Activated CD8-positive, alpha-beta memory T cell treated with anti-CD3 and anti-CD28 coated beads, Interleukin-2, amount 50 U/mL, for 1 hour (primary cell): ENCODE results near the gene FERMT3.

Source experiments
- DNase-seq: peaks from one replicate; pipeline ENCODE4 v3.0.0-alpha.2; 2020; ENCODE audit errors: extremely low read depth

Gene FERMT3

GRCh38 chr11:64186492-64187165, 19.9 kb upstream of the FERMT3 start:
- DNase-seq, result no peak

GRCh38 chr11:64192434-64192833, 14.1 kb upstream of the FERMT3 start:
- DNase-seq, result no peak

DNA sequence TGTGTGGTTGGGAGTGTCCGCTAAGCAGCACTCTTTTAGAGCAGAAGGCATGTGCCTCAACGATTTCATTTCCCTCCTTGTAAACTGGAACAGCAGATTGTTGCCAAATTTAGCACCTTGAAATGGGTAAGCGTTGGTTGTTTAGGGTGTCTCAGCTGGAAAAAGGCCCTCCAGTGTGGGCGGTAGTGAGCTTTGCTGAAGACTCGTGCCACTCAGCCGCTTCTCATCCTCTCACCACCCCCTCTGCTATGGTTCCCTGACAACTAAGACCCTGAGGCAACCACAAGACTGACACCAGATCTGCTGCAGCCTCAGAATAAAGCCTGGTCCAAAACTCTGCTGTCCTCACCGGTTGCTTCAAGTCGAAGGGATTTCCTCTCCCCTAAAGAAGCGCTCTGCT, 9.9 kb upstream of the FERMT3 start:
- no peak for DNase-seq

DNA sequence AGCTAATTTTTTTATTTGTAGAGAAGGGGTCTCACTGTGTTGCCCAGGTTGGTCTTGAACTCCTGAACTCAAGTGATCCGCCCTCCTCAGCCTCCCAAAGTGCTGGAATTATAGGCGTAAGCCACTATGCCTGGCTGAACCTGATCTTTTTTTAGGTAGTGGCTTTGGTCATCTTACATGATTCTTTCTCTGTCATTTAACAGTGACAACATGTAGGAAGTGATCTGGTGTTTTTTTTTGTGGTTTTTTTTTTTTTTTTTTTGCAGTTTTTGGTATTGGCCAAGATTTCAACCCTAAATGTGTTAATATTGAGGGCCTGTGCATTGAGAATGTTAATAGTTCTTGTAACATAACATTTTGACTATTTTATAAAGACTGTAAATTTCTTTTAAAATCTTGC, 8.0 kb upstream of the FERMT3 start:
- no peak for DNase-seq

GRCh38 chr11:64201543-64201942, 5.0 kb upstream of the FERMT3 start:
- DNase-seq, result no peak

- no peak for DNase-seq
Measured at GRCh38 chr11:64202992-64203391, 3.5 kb upstream of the FERMT3 start.

- no peak for DNase-seq
Measured at GRCh38 chr11:64203421-64204079, 3.0 kb upstream of the FERMT3 start.

- no peak for DNase-seq
Measured at GRCh38 chr11:64204080-64204440, 2.5 kb upstream of the FERMT3 start.

DNA sequence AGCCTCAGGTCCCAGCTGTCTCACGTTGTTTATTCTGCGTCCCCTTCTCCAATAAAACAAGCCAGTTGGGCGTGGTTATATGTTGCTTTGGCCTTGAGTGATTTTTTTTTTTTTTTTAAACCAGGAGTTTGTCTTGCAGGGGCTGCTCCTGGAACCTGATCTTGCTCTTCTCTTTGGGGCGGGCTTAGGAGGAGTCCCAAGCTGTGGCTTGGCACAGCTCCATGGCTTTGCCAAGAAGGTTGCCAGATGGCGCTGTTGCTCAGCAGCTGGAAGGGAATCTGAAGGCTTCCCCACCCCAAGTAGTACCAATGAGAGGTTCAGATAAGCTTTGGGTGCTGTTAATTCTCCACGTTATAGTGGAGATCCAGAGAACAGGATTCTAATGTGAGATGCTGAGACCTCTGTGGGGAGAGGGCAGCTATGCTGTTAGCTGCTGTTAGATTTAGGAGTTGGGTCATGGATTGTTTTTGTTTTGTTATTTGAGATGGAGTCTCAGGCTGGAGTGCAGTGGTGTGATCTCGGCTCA, 2.0 kb upstream of the FERMT3 start:
- peak; percentile 68 for DNase-seq

GRCh38 chr11:64207256-64208085, 950 bp downstream of the FERMT3 start:
- no peak for DNase-seq

- DNase-seq, result no peak
Measured at GRCh38 chr11:64208086-64208795, 1.7 kb downstream of the FERMT3 start.

DNA sequence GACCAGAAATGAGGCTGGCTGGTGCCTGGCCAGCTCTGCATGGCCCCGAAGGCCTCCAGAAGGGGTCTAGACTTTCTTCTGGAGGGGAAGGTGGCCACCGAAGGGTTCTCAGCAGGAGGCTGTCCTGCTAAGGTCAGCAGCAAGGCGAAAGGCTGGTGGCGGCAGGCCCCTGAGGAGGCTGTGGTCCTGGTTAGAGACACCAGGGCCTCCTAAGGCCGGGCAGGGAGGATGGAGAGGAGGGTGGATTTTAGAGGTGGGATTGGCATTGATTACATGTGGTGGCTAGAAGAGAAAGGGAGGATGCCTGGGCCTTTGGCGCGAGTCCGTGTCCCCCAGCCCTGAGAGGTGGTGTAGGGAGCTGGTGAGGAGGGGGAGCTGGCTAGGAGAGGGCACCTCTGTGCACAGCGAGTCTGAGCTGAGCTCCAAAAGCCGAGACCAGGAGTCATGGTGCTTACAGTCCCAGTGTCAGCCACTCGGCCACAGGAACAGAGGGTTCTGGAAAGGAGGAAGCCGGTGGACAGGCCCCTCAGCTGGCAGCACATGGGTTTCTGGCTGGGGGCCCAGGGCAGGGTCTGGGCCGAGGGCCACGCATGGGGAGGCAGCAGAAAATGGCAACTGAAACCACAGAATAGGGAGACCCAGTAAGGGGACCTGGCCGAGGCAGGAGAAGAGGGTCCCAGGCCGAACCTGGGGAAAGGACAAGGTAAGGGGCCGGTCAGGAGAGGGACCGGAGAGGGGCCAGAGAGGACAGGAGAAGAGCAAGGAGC, 2.5 kb downstream of the FERMT3 start:
- no peak for DNase-seq

DNA sequence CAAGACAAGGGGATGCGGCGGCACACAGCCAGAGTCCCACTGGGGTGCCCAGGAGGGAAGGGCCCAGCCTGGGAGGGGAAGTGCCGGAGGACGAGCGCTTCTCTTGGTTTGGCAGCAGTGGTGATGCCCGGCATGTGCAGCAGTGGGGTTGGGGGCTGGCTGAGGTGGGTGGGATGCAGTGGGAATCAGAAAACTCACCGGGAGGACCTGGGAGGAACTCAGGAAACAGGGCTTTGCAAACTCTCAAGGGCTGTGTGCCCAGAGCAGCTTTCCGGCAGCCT, 3.0 kb downstream of the FERMT3 start:
- DNase-seq, result no peak

DNA sequence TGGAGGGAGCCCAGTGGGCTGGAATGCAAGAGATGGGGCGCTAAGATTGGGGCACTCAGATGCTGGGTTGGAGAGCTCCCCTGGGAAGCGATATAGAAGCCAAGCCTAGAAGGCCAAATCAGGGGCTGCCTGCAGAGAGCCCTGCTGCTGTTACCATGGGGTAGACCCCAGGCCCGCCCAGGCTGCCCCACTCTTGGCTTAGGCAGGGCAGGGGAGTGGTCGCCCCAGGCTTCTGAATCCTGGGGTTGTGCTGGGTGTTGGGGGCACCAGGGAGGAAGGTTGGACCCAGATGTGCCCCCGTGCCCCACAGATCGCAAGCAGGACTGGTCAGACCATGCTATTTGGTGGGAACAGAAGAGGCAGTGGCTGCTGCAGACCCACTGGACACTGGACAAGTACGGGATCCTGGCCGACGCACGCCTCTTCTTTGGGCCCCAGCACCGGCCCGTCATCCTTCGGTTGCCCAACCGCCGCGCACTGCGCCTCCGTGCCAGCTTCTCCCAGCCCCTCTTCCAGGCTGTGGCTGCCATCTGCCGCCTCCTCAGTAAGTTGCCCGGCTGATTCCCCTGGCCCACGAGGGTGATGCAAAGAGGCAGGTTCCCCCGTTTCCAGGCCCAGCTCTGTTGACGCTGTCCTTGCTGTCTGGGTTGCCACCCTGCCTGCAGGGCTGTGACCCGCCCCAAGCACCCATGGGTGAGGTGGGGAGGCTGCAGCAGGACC, 3.9 kb downstream of the FERMT3 start:
- no peak for DNase-seq

DNA sequence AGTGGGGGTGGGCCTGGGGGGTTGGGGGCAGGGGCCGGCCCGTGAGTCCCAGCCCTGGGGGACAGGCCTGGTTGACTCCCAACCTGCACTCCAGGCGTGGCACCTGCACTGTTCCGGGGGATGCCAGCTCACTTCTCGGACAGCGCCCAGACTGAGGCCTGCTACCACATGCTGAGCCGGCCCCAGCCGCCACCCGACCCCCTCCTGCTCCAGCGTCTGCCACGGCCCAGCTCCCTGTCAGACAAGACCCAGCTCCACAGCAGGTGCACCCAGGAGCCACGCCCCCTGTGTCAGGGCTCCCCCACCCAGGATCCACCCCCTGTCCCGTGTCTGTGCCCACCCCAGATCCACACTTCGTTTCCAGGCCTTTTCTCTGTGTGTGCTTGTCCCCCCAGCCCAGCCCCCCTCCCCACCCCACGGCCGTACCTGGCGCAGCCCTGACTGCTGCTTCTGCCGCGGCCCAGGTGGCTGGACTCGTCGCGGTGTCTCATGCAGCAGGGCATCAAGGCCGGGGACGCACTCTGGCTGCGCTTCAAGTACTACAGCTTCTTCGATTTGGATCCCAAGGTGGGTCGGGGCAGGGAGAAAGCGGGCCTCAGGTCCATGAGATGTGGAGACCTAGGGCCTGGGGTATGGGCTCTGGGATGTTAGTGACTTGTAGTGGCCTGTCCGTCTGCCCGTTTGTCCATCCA, 4.8 kb downstream of the FERMT3 start:
- no peak for DNase-seq

DNA sequence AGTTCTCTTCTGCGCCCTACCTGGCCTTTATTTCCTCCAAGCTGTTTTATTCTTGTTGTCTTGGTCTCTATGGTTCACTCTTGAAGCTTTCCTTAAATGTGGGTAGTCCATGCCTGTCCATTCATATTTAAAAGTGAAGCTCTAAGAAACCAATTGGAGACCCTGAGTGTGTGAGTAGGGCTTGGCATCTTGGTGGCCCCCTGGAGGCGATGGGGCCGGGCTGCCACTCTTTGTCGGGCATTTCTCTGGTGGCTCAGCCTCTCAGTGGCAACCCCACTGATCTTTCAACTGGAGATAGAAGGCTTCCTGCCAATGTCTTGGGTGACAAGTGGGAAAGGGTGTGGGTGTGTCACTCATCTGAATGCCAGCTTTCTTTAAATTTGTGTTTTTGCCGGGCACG, 10.4 kb downstream of the FERMT3 start:
- DNase-seq, result no peak

- DNase-seq, result no peak
Measured at GRCh38 chr11:64218628-64219353, 12.3 kb downstream of the FERMT3 start.

- DNase-seq, result no peak
Measured at GRCh38 chr11:64219354-64219684, 12.8 kb downstream of the FERMT3 start.

DNA sequence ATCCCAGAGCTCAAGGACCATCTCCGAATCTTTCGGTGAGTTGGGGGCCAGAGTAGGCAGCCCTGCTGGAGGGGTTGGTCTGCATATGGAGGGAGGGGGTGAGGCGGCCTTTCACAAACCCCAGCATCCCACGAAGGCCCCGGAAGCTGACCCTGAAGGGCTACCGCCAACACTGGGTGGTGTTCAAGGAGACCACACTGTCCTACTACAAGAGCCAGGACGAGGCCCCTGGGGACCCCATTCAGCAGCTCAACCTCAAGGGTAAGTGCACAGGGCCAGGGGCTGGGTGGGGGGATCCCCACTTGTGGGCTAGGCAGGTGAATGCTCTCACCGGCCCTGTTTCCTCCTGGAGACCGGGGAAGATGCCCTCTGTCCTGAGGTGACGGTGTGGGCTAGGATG, 13.2 kb downstream of the FERMT3 start:
- no peak for DNase-seq

DNA sequence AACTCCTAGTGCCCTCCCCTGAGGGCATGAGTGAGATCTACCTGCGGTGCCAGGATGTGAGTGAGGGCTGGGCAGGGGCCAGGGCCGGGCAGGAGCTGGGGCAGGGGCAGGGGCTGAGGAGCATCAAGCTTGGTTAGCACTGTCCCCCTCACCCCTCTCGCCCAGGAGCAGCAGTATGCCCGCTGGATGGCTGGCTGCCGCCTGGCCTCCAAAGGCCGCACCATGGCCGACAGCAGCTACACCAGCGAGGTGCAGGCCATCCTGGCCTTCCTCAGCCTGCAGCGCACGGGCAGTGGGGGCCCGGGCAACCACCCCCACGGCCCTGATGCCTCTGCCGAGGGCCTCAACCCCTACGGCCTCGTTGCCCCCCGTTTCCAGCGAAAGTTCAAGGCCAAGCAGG, 13.8 kb downstream of the FERMT3 start:
- no peak for DNase-seq
